GM10248 (cell line): ENCODE measurements around the gene FASTKD1.
A peak's percentile ranks its signal among the peaks of the same experiment; 100 is the strongest.
"Not testable (repeated sequence)": the region's sequence is repeated elsewhere in the genome, so short reads cannot be mapped to it uniquely, and the experiment has no call there.

Experiments
- CTCF ChIA-PET: fragments of 300-600 bp; sonication (Branson Sonifier 250); formaldehyde crosslinking; extraction: SDS; loops from one replicate; lab custom pipeline; 2021; ENCODE audit warnings: antibody characterized with exemption; lab: Yijun Ruan, JAX
- POLR2A ChIA-PET: fragments of 350-650 bp; sonication (Branson Sonifier 250); formaldehyde crosslinking; extraction: SDS; loops from one replicate; lab custom pipeline; 2020; ENCODE audit warnings: antibody characterized with exemption; lab: Yijun Ruan, JAX
- DNase-seq: peaks from one replicate; pipeline ENCODE4 v3.0.0; 2012; ENCODE audit errors: extremely low spot score
- CTCF ChIP-seq: IDR thresholded peaks from 2 replicates; pipeline ENCODE4 v1.5.1; 2012; ENCODE audit warnings: mild to moderate bottlenecking, low read depth; ENCODE audit errors: extremely low read depth, missing control alignments, control extremely low read depth

Gene FASTKD1

GRCh38 chr2:169540146-169540545, 33.5 kb downstream of the FASTKD1 start:
- ChIA-PET CTCF (no interaction called here), POLR2A (no interaction called here)
- TF ChIP-seq CTCF: no peak
- DNase-seq: no peak

GRCh38 chr2:169539460-169539859, 34.2 kb downstream of the FASTKD1 start:
- DNase-seq, CTCF ChIA-PET, POLR2A ChIA-PET: not testable (repeated sequence)

GRCh38 chr2:169528271-169528701, 45.4 kb downstream of the FASTKD1 start:
- ChIA-PET POLR2A (no interaction called here), CTCF (interaction anchor here (0.6 to 1.7 kb wide), 15 partner anchors 9 to 404 kb away, joined by 3 to 9 read pairs (median 4); no protein-coding TSS in a partner anchor)
- peak; percentile 54 for DNase-seq
- TF ChIP-seq CTCF: peak; percentile 73

GRCh38 chr2:169526451-169526850, 47.2 kb downstream of the FASTKD1 start:
- no peak for TF ChIP-seq CTCF
- CTCF ChIA-PET: no interaction called here
- POLR2A ChIA-PET: no interaction called here
- no peak for DNase-seq

GRCh38 chr2:169525434-169525833, 48.2 kb downstream of the FASTKD1 start:
- DNase-seq: no peak
- ChIA-PET CTCF (interaction anchor here (1.0 to 1.2 kb wide), 2 partner anchors 20 to 248 kb away, joined by 3 to 4 read pairs; no protein-coding TSS in a partner anchor), POLR2A (no interaction called here)
- no peak for TF ChIP-seq CTCF

GRCh38 chr2:169523681-169524080, 50.0 kb downstream of the FASTKD1 start:
- DNase-seq: no peak
- TF ChIP-seq CTCF: no peak
- CTCF ChIA-PET: no interaction called here
- POLR2A ChIA-PET: no interaction called here

- POLR2A ChIA-PET: no interaction called here
- CTCF ChIA-PET: interaction anchor here (0.8 to 1.6 kb wide), 7 partner anchors 11 to 421 kb away, joined by 3 read pairs; no protein-coding TSS in a partner anchor
- DNase-seq: no peak
- TF ChIP-seq CTCF: no peak
Observed at GRCh38 chr2:169520896-169521295, 52.8 kb downstream of the FASTKD1 start.

- CTCF ChIA-PET: interaction anchor here (1.2 to 1.5 kb wide), 2 partner anchors 9 to 12 kb away, joined by 4 to 5 read pairs; no protein-coding TSS in a partner anchor
- POLR2A ChIA-PET: not testable (repeated sequence)
Observed at GRCh38 chr2:169516488-169516995, 57.1 kb downstream of the FASTKD1 start.

GRCh38 chr2:169514758-169515157, 58.9 kb downstream of the FASTKD1 start:
- CTCF ChIA-PET, POLR2A ChIA-PET, DNase-seq: not testable (repeated sequence)

More at GRCh38 chr2:169516488-169516995, 57.1 kb downstream of the FASTKD1 start:
- DNase-seq: not testable (repeated sequence)
